GM13977 (cell line): ENCODE measurements around the gene TLR7.

ENCODE experiments used
- DNase-seq: peaks from one replicate; pipeline ENCODE4 v3.0.0; 2012; ENCODE audit warnings: low spot score
- in situ Hi-C: fragments of 300-500 bp; cut with MboI; formaldehyde crosslinking; loops from one replicate; pipeline ENCODE4 v1.12.0; 2022; ENCODE audit warnings: low sequenced_read_pairs, low pct_unique_long_range_greater_than_20kb, mixed read lengths, inconsistent platforms; ENCODE audit not compliant: unreplicated experiment
- TF ChIP-seq, protein P1 (sequence below): IDR thresholded peaks from 2 replicates; pipeline ENCODE4 v1.5.1; 2012; ENCODE audit warnings: mild to moderate bottlenecking, control low read depth; ENCODE audit not compliant: insufficient read depth; ENCODE audit errors: extremely low read depth, missing control alignments

Gene TLR7

DNA sequence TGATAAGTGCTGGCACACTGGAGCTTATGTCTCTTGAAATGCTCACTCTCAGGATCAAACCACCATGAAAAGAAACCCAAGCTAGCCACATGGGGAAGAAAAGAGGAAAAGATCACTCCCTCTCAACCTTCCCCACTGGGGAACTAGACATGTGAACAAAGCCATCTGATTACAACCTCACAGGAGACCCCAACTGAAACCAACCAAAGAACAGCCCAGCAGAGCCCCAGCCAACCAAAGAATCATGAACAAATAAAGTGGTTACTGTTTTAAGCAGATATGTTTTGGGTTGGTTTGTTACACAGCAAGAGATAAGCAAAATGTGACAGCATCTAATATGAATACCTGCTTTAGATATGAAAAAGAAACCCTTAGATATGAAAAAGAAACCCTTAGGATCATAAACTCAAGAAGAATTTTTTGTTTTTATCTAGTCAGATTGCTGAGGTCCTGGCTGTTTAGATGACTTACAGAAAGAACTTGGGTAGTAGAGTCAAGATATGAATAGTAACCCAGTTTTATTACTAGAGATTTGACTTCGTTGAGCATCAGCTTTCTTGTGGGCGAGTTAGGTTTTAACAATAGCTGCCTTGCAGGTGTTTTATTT lies 23.7 kb upstream of the TLR7 start:
- no peak for DNase-seq
- TF ChIP-seq, protein P1, sequence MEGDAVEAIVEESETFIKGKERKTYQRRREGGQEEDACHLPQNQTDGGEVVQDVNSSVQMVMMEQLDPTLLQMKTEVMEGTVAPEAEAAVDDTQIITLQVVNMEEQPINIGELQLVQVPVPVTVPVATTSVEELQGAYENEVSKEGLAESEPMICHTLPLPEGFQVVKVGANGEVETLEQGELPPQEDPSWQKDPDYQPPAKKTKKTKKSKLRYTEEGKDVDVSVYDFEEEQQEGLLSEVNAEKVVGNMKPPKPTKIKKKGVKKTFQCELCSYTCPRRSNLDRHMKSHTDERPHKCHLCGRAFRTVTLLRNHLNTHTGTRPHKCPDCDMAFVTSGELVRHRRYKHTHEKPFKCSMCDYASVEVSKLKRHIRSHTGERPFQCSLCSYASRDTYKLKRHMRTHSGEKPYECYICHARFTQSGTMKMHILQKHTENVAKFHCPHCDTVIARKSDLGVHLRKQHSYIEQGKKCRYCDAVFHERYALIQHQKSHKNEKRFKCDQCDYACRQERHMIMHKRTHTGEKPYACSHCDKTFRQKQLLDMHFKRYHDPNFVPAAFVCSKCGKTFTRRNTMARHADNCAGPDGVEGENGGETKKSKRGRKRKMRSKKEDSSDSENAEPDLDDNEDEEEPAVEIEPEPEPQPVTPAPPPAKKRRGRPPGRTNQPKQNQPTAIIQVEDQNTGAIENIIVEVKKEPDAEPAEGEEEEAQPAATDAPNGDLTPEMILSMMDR, result no peak
- in situ Hi-C loops, result no loop called here

DNA sequence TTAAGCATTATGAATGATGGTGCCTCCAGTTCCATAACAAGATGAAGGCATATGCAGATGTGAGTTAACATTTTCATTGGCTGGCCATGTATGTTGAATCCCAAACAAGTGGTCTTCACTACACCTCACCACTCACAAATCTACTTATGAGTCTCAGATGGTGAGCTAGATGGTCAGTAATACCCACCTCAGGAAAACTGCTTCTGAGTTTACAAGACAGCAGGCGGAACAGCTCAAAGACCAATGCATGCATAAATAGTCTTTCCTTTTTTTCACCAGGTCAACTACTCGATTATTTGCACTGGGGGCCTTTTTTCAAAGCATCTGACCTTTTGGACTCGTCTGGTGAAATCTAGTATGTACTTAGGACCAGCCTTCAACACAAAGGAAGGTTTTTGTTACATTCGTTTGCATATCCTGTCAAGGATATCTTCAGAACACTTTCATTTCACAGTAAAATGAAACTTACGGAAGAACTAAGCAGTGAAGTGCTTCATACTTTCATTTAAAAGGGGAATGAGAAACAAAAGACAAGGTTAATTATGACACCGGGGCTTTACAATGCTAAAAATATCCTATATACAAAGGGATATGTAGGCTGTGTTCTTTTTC lies 23.1 kb upstream of the TLR7 start:
- in situ Hi-C loops, result no loop called here
- peak; percentile 40 for DNase-seq
- TF ChIP-seq, protein P1, result no peak

DNA sequence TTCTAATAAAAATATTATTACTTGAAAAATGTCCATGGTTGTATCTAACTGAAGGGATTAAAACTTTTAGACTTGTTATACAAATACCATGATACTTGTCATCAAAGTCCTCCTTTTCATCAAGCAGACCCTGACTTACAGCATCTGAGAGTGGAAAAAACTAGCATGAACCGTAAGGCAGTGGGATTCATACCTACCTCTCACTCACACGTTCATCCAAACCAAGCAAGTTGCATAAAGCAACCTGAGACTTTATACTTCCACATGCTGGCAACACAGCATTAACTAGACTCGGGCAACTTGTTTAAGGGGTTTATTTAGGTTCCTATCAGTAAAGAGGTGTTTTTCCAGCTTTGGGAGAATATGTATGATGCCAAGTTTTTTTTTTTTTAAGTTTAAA lies 22.6 kb upstream of the TLR7 start:
- TF ChIP-seq, protein P1, result no peak
- DNase-seq, result no peak
- in situ Hi-C loops, result no loop called here

DNA sequence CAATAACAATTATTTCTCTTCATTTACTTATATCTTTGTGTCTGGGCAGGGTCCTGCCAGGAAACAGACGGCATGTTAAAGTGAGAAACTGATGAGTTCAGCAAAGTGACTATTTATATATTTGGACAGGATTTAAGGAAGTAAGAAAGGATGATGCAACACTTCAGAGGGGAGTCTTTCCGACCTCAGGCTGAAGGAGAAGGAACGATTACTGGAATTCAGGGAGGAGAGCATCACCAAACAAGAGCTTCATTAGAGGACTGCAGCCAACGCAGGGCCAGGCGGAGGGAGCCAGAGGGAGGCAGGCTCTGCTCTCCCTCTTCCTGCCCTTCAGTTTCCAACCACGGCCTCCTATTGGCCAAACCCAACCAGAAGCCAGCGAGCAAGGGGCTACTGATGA lies 1.5 kb upstream of the TLR7 start:
- TF ChIP-seq, protein P1, result no peak
- in situ Hi-C loops, result no loop called here
- DNase-seq, result no peak

DNA sequence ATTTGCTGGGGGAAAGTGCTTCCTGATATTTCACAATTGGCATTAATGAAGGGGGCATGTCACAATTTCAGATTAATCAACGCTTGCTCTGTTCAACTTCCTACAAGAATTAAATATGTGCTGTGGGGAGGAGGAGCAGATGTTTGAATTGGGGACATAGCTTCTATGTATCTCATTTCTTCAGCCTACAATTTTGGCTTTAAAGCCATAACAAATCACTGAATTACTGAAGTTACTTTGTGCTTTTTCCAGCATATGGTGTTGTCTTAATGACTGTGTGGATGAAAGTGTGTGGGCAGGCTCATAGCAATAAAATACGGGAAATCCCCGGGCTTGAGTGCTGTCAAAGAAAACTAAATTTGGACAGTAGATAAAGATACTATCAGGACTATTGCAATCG lies 813 bp downstream of the TLR7 start:
- no peak for DNase-seq
- in situ Hi-C loops, result no loop called here
- TF ChIP-seq, protein P1, result no peak

DNA sequence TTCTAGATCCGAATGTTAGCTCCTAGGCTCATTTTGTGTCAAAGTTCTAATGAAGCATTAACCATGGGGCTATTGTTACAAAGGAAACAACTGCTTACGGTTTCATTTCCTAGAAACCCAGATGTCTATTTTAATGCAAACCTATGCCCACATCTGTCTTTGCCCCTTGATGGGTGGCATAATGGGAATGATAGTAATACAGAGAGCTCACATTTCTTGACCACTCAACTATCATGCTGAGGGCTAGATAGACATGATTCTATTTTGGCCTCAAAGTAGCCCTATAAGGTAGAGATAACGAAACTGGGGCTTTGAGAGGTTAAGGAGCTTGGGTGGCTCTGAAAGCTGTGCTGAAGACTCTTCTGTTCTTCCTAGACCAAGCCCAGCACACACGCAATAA lies 1.9 kb downstream of the TLR7 start:
- DNase-seq, result no peak
- TF ChIP-seq, protein P1, result no peak
- in situ Hi-C loops, result no loop called here
